Adrenal gland (tissue), 12 donors: ENCODE data around the gene DES. TPM values are rescaled to one million over a fixed set of nuclear protein-coding genes. Genes with fewer than 3 reads are reported as not detected.
A peak's percentile ranks its signal among the peaks of the same experiment; 100 is the strongest.

Experiments
- DNase-seq, 7 donors: peaks; one replicate each; pipeline ENCODE4 v3.0.0-alpha.2; 2019 to 2020
- H3K27ac ChIP-seq, 5 donors: fragments of 200-600 bp; sonication (generic) in 4 of 5; 1 replicate in 3 of 5; 2 replicates in 2 of 5; pipeline versions ENCODE4 v1.5.1 to v1.8.0; 2016 to 2020; ENCODE audit warnings: mild to moderate bottlenecking in 1 of 5
- H3K27me3 ChIP-seq: fragments of 200-600 bp; 2 replicates; pipeline ENCODE4 v1.8.0; 2021
- H3K36me3 ChIP-seq, 2 donors: fragments of 200-600 bp; replicated peaks in 1 of 2; 1 replicate in 1 of 2; 2 replicates in 1 of 2; pipeline versions ENCODE4 v1.5.1 to v1.8.0; 2018 to 2022
- H3K4me1 ChIP-seq, 2 donors: fragments of 200-600 bp; replicated peaks in 1 of 2; 1 replicate in 1 of 2; 2 replicates in 1 of 2; pipeline versions ENCODE4 v1.5.1 to v1.8.0; 2018 to 2021
- H3K4me3 ChIP-seq, 4 donors: fragments of 200-600 bp; sonication (generic) in 3 of 4; one replicate each; pipeline ENCODE4 v1.5.1; 2016 to 2018
- H3K9me3 ChIP-seq, 3 donors: fragments of 200-600 bp; sonication (generic) in 1 of 3; replicated peaks in 1 of 3; 1 replicate in 2 of 3; 2 replicates in 1 of 3; pipeline versions ENCODE4 v1.5.1 to v1.8.0; 2016 to 2021
- CTCF ChIP-seq, 6 experiments: fragments of 450-650 bp in 4 of 6; fragments of 200-600 bp in 2 of 6; sonication (generic) in 1 of 6; IDR thresholded peaks; 1 replicate in 5 of 6; 2 replicates in 1 of 6; pipeline versions ENCODE4 v1.5.1 to v1.8.0; 2016 to 2021; ENCODE audit warnings: antibody characterized with exemption in 6 of 6, mild to moderate bottlenecking in 2 of 6, moderate library complexity in 1 of 6
- POLR2A ChIP-seq, 2 donors: fragments of 450-650 bp; IDR thresholded peaks; one replicate each; pipeline ENCODE4 v1.6.1; 2017; ENCODE audit warnings: antibody characterized with exemption in 2 of 2, mild to moderate bottlenecking in 2 of 2, moderate library complexity in 1 of 2
- WGBS, 4 donors: extraction: QIAGEN DNeasy Blood & Tissue Kit in 2 of 4; methylation state at CpG; one replicate each; pipeline versions ENCODE4 v1.1.5 to v1.1.7; 2013 to 2017; 5-methylcytosine and 5-hydroxymethylcytosine counted together
- intact Hi-C, 2 donors: fragments of 100-400 bp; cut with DNase I; formaldehyde crosslinking; loops; one replicate each; pipeline versions ENCODE4 v1.14.1 to v1.15.0; 2022 to 2023
- polyA plus RNA-seq, 3 donors: library from polyadenylated mRNA; stranded (reverse); fragments of 200-250 nt in 2 of 3; fragments of 350-450 nt in 1 of 3; fragmentation: Illumina TruSeq in 1 of 3; extraction: RNeasy Lipid Tissue Mini Kit (QIAGEN cat#74804) in 1 of 3; gene quantifications; one replicate each; pipeline ENCODE4 v1.2.3, GENCODE V29; 2013 to 2014
- total RNA-seq, 9 donors: library from RNA; depleted of rRNA in 4 of 9; stranded (reverse); fragments of >200 nt in 4 of 9; fragments of 120-200 nt in 1 of 9; fragmentation: NEBNext Ultra II Directional in 1 of 9; extraction: Animal tissue kit (Norgen Biotek cat#: 25700) in 1 of 9; gene quantifications; one replicate each; pipeline versions ENCODE4 v1.1.0 to v1.2.4, GENCODE V29; 2013 to 2023
- donor health status: healthy with polysubstance abuse.
- donor health status: Bipolar disorder and iron deficiency.
- donor health status: DM: yes; HTN: yes; CAD: no.
- donor health status: DM: no; HTN: no; CAD: no.
- donor health status: DM: no; HTN: no; CAD: no.
- donor health status: DM: yes; HTN: yes; CAD: no.

DES gene
- total and polyA plus RNA-seq, 12 donors: 0.94 to 283 (median 11.4) TPM

- H3K4me1 ChIP-seq: no peaks in the 10 kb centered on the region
- H3K9me3 ChIP-seq: no peaks in the 10 kb centered on the region
- intact Hi-C loops: no loop called here
- H3K4me3 ChIP-seq: no peak overlapping the region
- no peak for DNase-seq
- TF ChIP-seq CTCF (IDR thresholded peaks at IDR 0.05) (no peak), POLR2A (IDR thresholded peaks at IDR 0.05) (no peak)
- 71 to 91% (median 87%) methylated on average over 1 to 2 of the region's 2 CpGs for WGBS, 4 donors
- no peaks in the 10 kb centered on the region for H3K36me3 ChIP-seq
- H3K27me3 ChIP-seq: no peaks in the 10 kb centered on the region
- H3K27ac ChIP-seq: no peak overlapping the region
These were observed 49.5 kb downstream of the DES start for GRCh38 chr2:219467736-219468075.

GRCh38 chr2:219468410-219469185 lies 50.4 kb downstream of the DES start:
- no peak for DNase-seq
- WGBS, 4 donors: 89 to 98% (median 94%) methylated on average over 6 to 23 of the region's 23 CpGs
- no peak overlapping the region for H3K27ac ChIP-seq
- H3K4me1 ChIP-seq: no peaks in the 10 kb centered on the region
- TF ChIP-seq CTCF (IDR thresholded peaks at IDR 0.05) (no peak), POLR2A (IDR thresholded peaks at IDR 0.05) (no peak)
- H3K9me3 ChIP-seq: no peaks in the 10 kb centered on the region
- H3K27me3 ChIP-seq: no peaks in the 10 kb centered on the region
- no peaks in the 10 kb centered on the region for H3K36me3 ChIP-seq
- intact Hi-C loops: no loop called here
- no peak overlapping the region for H3K4me3 ChIP-seq

GRCh38 chr2:219469186-219469724 lies 51.1 kb downstream of the DES start:
- Histone ChIP-seq H3K36me3 (no peaks in the 10 kb centered on the region), H3K27me3 (no peaks in the 10 kb centered on the region), H3K27ac (no peak overlapping the region), H3K4me1 (no peaks in the 10 kb centered on the region), H3K4me3 (no peak overlapping the region), H3K9me3 (no peaks in the 10 kb centered on the region)
- WGBS, 4 donors: 78 to 82% (median 82%) methylated on average over 6 to 16 of the region's 16 CpGs
- intact Hi-C loops: no loop called here
- DNase-seq: peak in 2 of 7 donors; percentile 13 to 33
- no peak for TF ChIP-seq POLR2A (IDR thresholded peaks at IDR 0.05)
- no peak for TF ChIP-seq CTCF (IDR thresholded peaks at IDR 0.05)

GRCh38 chr2:219470429-219470828 lies 52.3 kb downstream of the DES start:
- Histone ChIP-seq H3K9me3 (no peaks in the 10 kb centered on the region), H3K27ac (no peak overlapping the region), H3K4me3 (no peak overlapping the region), H3K36me3 (no peaks in the 10 kb centered on the region), H3K27me3 (no peaks in the 10 kb centered on the region), H3K4me1 (no peaks in the 10 kb centered on the region)
- no peak for TF ChIP-seq POLR2A (IDR thresholded peaks at IDR 0.05)
- TF ChIP-seq CTCF (IDR thresholded peaks at IDR 0.05): no peak
- 51 to 59% (median 56%) methylated on average over 2 to 4 of the region's 4 CpGs for WGBS, 4 donors
- intact Hi-C loops: loop anchor here (10.0 kb wide), 1 partner anchor 66 kb away; no protein-coding TSS in a partner anchor
- no peak for DNase-seq
